OCI-M1 (cell line): ENCODE data around the gene FAF1.
"Not testable (repeated sequence)": the region's sequence is repeated elsewhere in the genome, so short reads cannot be mapped to it uniquely, and the experiment has no call there.

Experiments used
- DNase-seq: peaks from one replicate; lab custom pipeline; 2025; lab: John Stamatoyannopoulos, UW

The FAF1 gene

GRCh38 chr1:50959303-50959912 is 659 bp downstream of the FAF1 start:
- DNase-seq: peak; percentile 63

- no peak for DNase-seq
Observed at GRCh38 chr1:50955116-50955515, 5.0 kb downstream of the FAF1 start.

GRCh38 chr1:50952566-50952965 is 7.5 kb downstream of the FAF1 start:
- not testable (repeated sequence) for DNase-seq

GRCh38 chr1:50950396-50950795 is 9.7 kb downstream of the FAF1 start:
- no peak for DNase-seq

- DNase-seq: peak; percentile 11
Observed at GRCh38 chr1:50949286-50949982, 10.6 kb downstream of the FAF1 start.

GRCh38 chr1:50942334-50942733 is 17.7 kb downstream of the FAF1 start:
- no peak for DNase-seq

- DNase-seq: no peak
Observed at GRCh38 chr1:50940291-50940690, 19.8 kb downstream of the FAF1 start.

GRCh38 chr1:50936321-50936720 is 23.7 kb downstream of the FAF1 start:
- no peak for DNase-seq

- not testable (repeated sequence) for DNase-seq
Observed at GRCh38 chr1:50935276-50935675, 24.8 kb downstream of the FAF1 start.

- no peak for DNase-seq
Observed at GRCh38 chr1:50934838-50935237, 25.2 kb downstream of the FAF1 start.

GRCh38 chr1:50933770-50934169 is 26.3 kb downstream of the FAF1 start:
- DNase-seq: not testable (repeated sequence)

- DNase-seq: not testable (repeated sequence)
Observed at GRCh38 chr1:50932043-50932442, 28.0 kb downstream of the FAF1 start.

- DNase-seq: peak; percentile 46
Observed at GRCh38 chr1:50930965-50931737, 28.9 kb downstream of the FAF1 start.

- no peak for DNase-seq
Observed at GRCh38 chr1:50930193-50930592, 29.9 kb downstream of the FAF1 start.

GRCh38 chr1:50929376-50929958 is 30.6 kb downstream of the FAF1 start:
- peak; percentile 72 for DNase-seq

GRCh38 chr1:50923564-50923963 is 36.5 kb downstream of the FAF1 start:
- no peak for DNase-seq

- no peak for DNase-seq
Observed at GRCh38 chr1:50921029-50921428, 39.0 kb downstream of the FAF1 start.

- no peak for DNase-seq
Observed at GRCh38 chr1:50920409-50920808, 39.7 kb downstream of the FAF1 start.

GRCh38 chr1:50917138-50918137 is 42.6 kb downstream of the FAF1 start:
- DNase-seq: no peak

- no peak for DNase-seq
Observed at GRCh38 chr1:50915621-50916020, 44.4 kb downstream of the FAF1 start.

- DNase-seq: no peak
Observed at GRCh38 chr1:50913954-50914353, 46.1 kb downstream of the FAF1 start.
